Superior temporal gyrus (tissue), 1 donor: ENCODE data around the gene OR1A1.
"Not testable (repeated sequence)": the region's sequence is repeated elsewhere in the genome, so short reads cannot be mapped to it uniquely, and the experiment has no call there.

ENCODE experiments used
- DNase-seq: peaks from one replicate; pipeline ENCODE4 v3.0.0-alpha.2; 2016; ENCODE audit errors: extremely low spot score

The OR1A1 gene

GRCh38 chr17:3207367-3207766, at the start of gene OR1A1:
TSS of gene OR1A1 (plus strand) at chr17:3207667. CDS start at chr17:3215621, 7,954 bp downstream.
- DNase-seq = no peak

- peak; percentile 10 for DNase-seq
Measured at GRCh38 chr17:3167574-3167973, 39.9 kb upstream of the OR1A1 start.

- no peak for DNase-seq
Measured at GRCh38 chr17:3189961-3190360, 17.5 kb upstream of the OR1A1 start.

- no peak for DNase-seq
Measured at GRCh38 chr17:3197219-3197618, 10.2 kb upstream of the OR1A1 start, which contains the start of gene OR1A2. TSS of gene OR1A2 (plus strand) at chr17:3197519. CDS start at chr17:3197519, 0 bp downstream.

GRCh38 chr17:3208484-3208883, 1.0 kb downstream of the OR1A1 start:
- DNase-seq = no peak

GRCh38 chr17:3213001-3213400, 5.5 kb downstream of the OR1A1 start:
- DNase-seq = no peak

- DNase-seq = no peak
Measured at GRCh38 chr17:3213587-3213986, 6.1 kb downstream of the OR1A1 start.

GRCh38 chr17:3219978-3220377, 12.5 kb downstream of the OR1A1 start:
- DNase-seq = not testable (repeated sequence)

GRCh38 chr17:3221850-3222249, 14.4 kb downstream of the OR1A1 start:
- no peak for DNase-seq

- no peak for DNase-seq
Measured at GRCh38 chr17:3222505-3222904, 15.0 kb downstream of the OR1A1 start.

GRCh38 chr17:3224721-3225352, 17.4 kb downstream of the OR1A1 start:
- not testable (repeated sequence) for DNase-seq

- not testable (repeated sequence) for DNase-seq
Measured at GRCh38 chr17:3232300-3232699, 24.8 kb downstream of the OR1A1 start.

- not testable (repeated sequence) for DNase-seq
Measured at GRCh38 chr17:3238685-3239084, 31.2 kb downstream of the OR1A1 start.

GRCh38 chr17:3241044-3241443, 33.6 kb downstream of the OR1A1 start:
- DNase-seq = not testable (repeated sequence)

- DNase-seq = not testable (repeated sequence)
Measured at GRCh38 chr17:3244841-3245240, 37.4 kb downstream of the OR1A1 start.

GRCh38 chr17:3249013-3249412, 41.5 kb downstream of the OR1A1 start:
- DNase-seq = not testable (repeated sequence)

GRCh38 chr17:3256575-3256974, 49.1 kb downstream of the OR1A1 start:
- no peak for DNase-seq

GRCh38 chr17:3260163-3260562, 52.7 kb downstream of the OR1A1 start:
- no peak for DNase-seq

GRCh38 chr17:3260600-3260999, 53.1 kb downstream of the OR1A1 start:
- no peak for DNase-seq
